HEK293T (cell line): Measurements from ENCODE around the gene TMEM106C.

ENCODE experiments used
- CTCF ChIA-PET: fragments of 350-600 bp; formaldehyde crosslinking; extraction: SDS; loops from one replicate; lab custom pipeline; 2021; ENCODE audit warnings: antibody characterized with exemption, inconsistent platforms; lab: Yijun Ruan, JAX
- POLR2A ChIA-PET: fragments of 350-600 bp; formaldehyde crosslinking; extraction: SDS; loops from one replicate; lab custom pipeline; 2020; ENCODE audit warnings: antibody characterized with exemption, inconsistent platforms; lab: Yijun Ruan, JAX
- DNase-seq: peaks from one replicate; pipeline ENCODE4 v3.0.0; 2012; ENCODE audit warnings: mixed read lengths; ENCODE audit errors: extremely low spot score
- ARNT ChIP-seq: fragments of 450-650 bp; IDR thresholded peaks from 2 replicates; pipeline ENCODE4 v1.6.1; 2017; ENCODE audit warnings: mild to moderate bottlenecking
- BHLHE40 ChIP-seq: fragments of 450-650 bp; IDR thresholded peaks from 2 replicates; pipeline ENCODE4 v1.6.1; 2016; ENCODE audit warnings: mild to moderate bottlenecking, moderate library complexity, borderline replicate concordance
- CTBP1 ChIP-seq: fragments of 450-650 bp; IDR thresholded peaks from 2 replicates; pipeline ENCODE4 v1.6.1; 2016; ENCODE audit warnings: borderline replicate concordance
- ELF4 ChIP-seq: fragments of 450-650 bp; IDR thresholded peaks from 2 replicates; pipeline ENCODE4 v1.6.1; 2017; ENCODE audit warnings: antibody characterized with exemption
- FOXA1 ChIP-seq: fragments of 450-650 bp; IDR thresholded peaks from 2 replicates; pipeline ENCODE4 v1.6.1; 2016; ENCODE audit warnings: mild to moderate bottlenecking
- FOXK2 ChIP-seq: fragments of 450-650 bp; IDR thresholded peaks from 2 replicates; pipeline ENCODE4 v1.6.1; 2016; ENCODE audit warnings: mild to moderate bottlenecking
- FOXM1 ChIP-seq: fragments of 450-650 bp; IDR thresholded peaks from 2 replicates; pipeline ENCODE4 v1.6.1; 2017; ENCODE audit warnings: mild to moderate bottlenecking, borderline replicate concordance
- HDGF ChIP-seq: fragments of 450-650 bp; IDR thresholded peaks from 2 replicates; pipeline ENCODE4 v1.6.1; 2017; ENCODE audit warnings: antibody characterized with exemption, borderline replicate concordance
- L3MBTL2 ChIP-seq: fragments of 450-650 bp; conservative IDR thresholded peaks from 2 replicates; pipeline ENCODE4 v1.6.1; 2016; ENCODE audit warnings: mild to moderate bottlenecking
- LEF1 ChIP-seq: fragments of 450-650 bp; IDR thresholded peaks from 2 replicates; pipeline ENCODE4 v1.6.1; 2017; ENCODE audit warnings: mild to moderate bottlenecking, borderline replicate concordance
- NFRKB ChIP-seq: fragments of 450-650 bp; IDR thresholded peaks from 2 replicates; pipeline ENCODE4 v1.6.1; 2016; ENCODE audit warnings: mild to moderate bottlenecking, moderate library complexity
- PKNOX1 ChIP-seq: fragments of 450-650 bp; IDR thresholded peaks from 2 replicates; pipeline ENCODE4 v1.6.1; 2016
- SP1 ChIP-seq: fragments of 450-650 bp; IDR thresholded peaks from 2 replicates; pipeline ENCODE4 v1.6.1; 2017
- SUZ12 ChIP-seq: fragments of 450-650 bp; IDR thresholded peaks from 2 replicates; pipeline ENCODE4 v1.6.1; 2016; ENCODE audit warnings: mild to moderate bottlenecking
- TARDBP ChIP-seq: fragments of 450-650 bp; IDR thresholded peaks from 2 replicates; pipeline ENCODE4 v1.6.1; 2016
- ZNF384 ChIP-seq: fragments of 450-650 bp; IDR thresholded peaks from 2 replicates; pipeline ENCODE4 v1.6.1; 2016

The TMEM106C gene

GRCh38 chr12:47946413-47947323 lies 16.7 kb upstream of the TMEM106C start:
- POLR2A ChIA-PET: interaction anchor here (0.8 to 2.2 kb wide), 2 partner anchors 42 to 172 kb away, joined by 3 to 7 read pairs; partner anchors contain the start of genes PFKM and VDR
- no peak for DNase-seq
- CTCF ChIA-PET: interaction anchor here (0.5 to 1.2 kb wide), 3 partner anchors 42 to 1322 kb away, joined by 3 to 5 read pairs (median 4); partner anchors contain the start of gene VDR
- TF ChIP-seq ZNF384 (no peak), BHLHE40 (no peak), ARNT (no peak)

- CTCF ChIA-PET: interaction anchor here (1.2 kb wide), 1 partner anchor 43 kb away, joined by 4 read pairs; the partner anchor contains the start of gene VDR
- DNase-seq: no peak
- POLR2A ChIA-PET: interaction anchor here (2.2 kb wide), 1 partner anchor 42 kb away, joined by 7 read pairs; the partner anchor contains the start of gene VDR
- TF ChIP-seq ELF4 (no peak), FOXK2 (no peak), L3MBTL2 (no peak), FOXA1 (no peak), FOXM1 (no peak), LEF1 (no peak), SUZ12 (no peak), CTBP1 (no peak), ZNF384 (no peak), PKNOX1 (no peak), HDGF (no peak)
These were observed 16.1 kb upstream of the TMEM106C start for GRCh38 chr12:47947341-47947740.

- peak; percentile 90 for DNase-seq
- POLR2A ChIA-PET: interaction anchor here (0.9 to 1.0 kb wide), 2 partner anchors 45 to 49 kb away, joined by 3 to 5 read pairs; partner anchors contain the start of gene VDR
- no peak for TF ChIP-seq FOXA1
- no peak for TF ChIP-seq ELF4
- no peak for TF ChIP-seq HDGF
- no peak for TF ChIP-seq FOXM1
- CTCF ChIA-PET: interaction anchor here (0.6 to 2.3 kb wide), 14 partner anchors 8 to 1646 kb away, joined by 3 to 10 read pairs (median 4); partner anchors contain the start of genes TMEM106C and VDR
These were observed 13.7 kb upstream of the TMEM106C start for GRCh38 chr12:47949441-47950341.

DNA sequence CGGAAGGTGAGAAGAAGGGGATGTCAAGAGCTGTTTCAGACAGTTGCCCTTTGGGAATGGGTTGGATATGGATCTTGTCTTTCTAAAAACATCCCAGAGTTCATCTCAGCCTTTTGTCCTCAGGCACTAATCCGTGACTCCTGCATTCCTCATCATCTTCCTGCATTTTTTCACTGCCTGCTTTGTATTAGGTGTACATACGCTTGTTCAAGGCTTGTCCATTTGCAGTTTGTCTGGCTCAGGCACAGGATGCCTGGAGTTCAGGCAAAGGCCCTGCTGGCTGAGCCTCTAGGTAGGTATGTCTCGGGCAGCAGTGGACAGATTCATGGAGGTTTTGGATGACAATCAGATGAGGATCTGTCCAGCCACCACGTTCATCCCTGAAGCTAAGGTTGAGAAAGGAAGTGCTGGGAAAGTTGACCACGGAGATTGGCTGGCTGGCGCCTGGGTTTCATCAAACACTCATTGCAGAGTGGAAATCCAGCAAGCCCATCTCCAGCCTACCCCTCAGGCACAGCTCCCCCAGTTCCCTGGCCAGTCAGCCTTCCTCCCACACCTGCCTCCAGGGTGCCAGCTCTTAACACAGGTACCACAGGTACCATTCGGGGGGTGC lies 12.4 kb upstream of the TMEM106C start:
- DNase-seq: no peak
- ChIA-PET CTCF (interaction anchor here (0.6 to 2.3 kb wide), 3 partner anchors 9 to 95 kb away, joined by 3 to 10 read pairs (median 4); no protein-coding TSS in a partner anchor), POLR2A (interaction anchor here (1.7 kb wide), 1 partner anchor 12 kb away, joined by 5 read pairs; the partner anchor contains the start of gene TMEM106C)
- TF ChIP-seq FOXA1 (no peak), ARNT (no peak), L3MBTL2 (no peak), SP1 (no peak), ELF4 (no peak), HDGF (no peak), NFRKB (no peak), SUZ12 (no peak), FOXK2 (no peak), BHLHE40 (no peak), FOXM1 (no peak)

DNA sequence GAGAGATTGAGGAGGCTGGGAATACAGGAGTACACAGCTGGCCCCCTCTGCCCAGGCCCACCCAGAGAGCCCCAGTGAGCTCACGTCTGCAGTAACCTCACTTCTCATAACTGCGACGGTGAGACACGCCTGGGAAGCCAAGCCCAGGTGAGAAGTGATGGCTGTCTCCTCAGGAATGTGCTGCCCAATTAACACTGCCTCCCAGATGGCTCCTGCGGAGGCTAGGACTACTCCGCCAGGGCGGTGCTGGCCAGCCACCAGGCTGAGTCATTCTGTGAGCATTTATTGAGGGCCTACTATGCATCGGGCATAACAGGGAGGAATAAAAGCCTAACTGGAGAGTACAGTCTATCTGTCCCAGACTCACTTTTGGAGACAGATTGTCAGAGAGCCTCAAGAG lies 9.3 kb upstream of the TMEM106C start:
- ChIA-PET POLR2A (interaction anchor here (1.8 kb wide), 1 partner anchor 10 kb away, joined by 7 read pairs; the partner anchor contains the start of gene TMEM106C), CTCF (interaction anchor here (2.2 kb wide), 1 partner anchor 9 kb away, joined by 9 read pairs; the partner anchor contains the start of gene TMEM106C)
- TF ChIP-seq SUZ12: no peak
- DNase-seq: no peak

DNA sequence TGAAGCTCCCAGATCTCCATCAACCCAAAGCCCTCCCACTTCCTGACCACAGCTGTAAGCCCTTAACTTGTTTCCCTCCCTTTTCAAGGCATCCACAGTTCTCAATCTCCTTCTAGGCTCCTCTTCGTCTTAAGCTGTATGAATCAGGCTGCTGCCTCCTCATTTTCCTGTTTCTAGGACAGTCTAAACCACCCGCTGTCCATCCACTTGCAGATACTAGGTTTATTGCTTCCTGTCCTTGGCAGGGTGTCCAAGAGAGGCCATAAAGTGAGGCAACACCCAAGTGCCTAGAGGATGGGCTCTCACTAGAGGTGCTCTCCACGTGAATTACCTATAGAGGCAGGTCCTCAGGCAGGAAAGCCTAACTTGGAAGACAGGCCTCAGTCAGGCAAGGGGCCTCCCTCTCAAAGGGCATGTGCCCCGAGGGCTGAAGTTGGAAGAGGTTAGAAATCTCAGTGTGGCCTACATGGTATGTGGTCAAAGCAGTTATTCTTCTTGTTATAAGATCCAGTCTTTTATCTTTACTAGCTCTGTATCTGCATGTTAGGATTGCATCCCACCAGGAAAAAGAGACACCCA lies 8.8 kb upstream of the TMEM106C start:
- DNase-seq: no peak
- no peak for TF ChIP-seq TARDBP
- no peak for TF ChIP-seq FOXK2
- TF ChIP-seq ZNF384: no peak
- TF ChIP-seq SP1: no peak
- TF ChIP-seq PKNOX1: no peak
- no peak for TF ChIP-seq FOXA1
- CTCF ChIA-PET: interaction anchor here (0.6 to 2.2 kb wide), 2 partner anchors 9 to 24 kb away, joined by 3 to 9 read pairs; partner anchors contain the start of gene TMEM106C
- POLR2A ChIA-PET: interaction anchor here (1.8 kb wide), 1 partner anchor 9 kb away, joined by 7 read pairs; the partner anchor contains the start of gene TMEM106C
